ENCODE measurements around the gene NDUFS7. TPM values are rescaled to one million over a fixed set of nuclear protein-coding genes. Genes with fewer than 3 reads are reported as not detected.

The NDUFS7 gene
- total RNA-seq, 4 donors from 2014 or later: 77.7 to 106 (median 86.1) TPM

- peaks cover 0 to 53% of the 10 kb centered on the region in 2 donors for H3K36me3 ChIP-seq
- ATAC-seq: no peak
- peaks cover 0 to 41% (median 17%) of the 10 kb centered on the region in 3 donors for H3K4me1 ChIP-seq
- H3K9me3 ChIP-seq: no peaks in the 10 kb centered on the region
- TF ChIP-seq POLR2AphosphoS5 (IDR thresholded peaks at IDR 0.05) (no peak), CTCF (IDR thresholded peaks at IDR 0.05) (no peak), EP300 (IDR thresholded peaks at IDR 0.05) (no peak), POLR2A (IDR thresholded peaks at IDR 0.05) (no peak)
- peaks cover 6% of the 10 kb centered on the region for H3K27me3 ChIP-seq
- WGBS, 2 donors (ENCODE audit: low coverage in 1 of 2): no CpG with 5 or more reads among the region's 15 CpGs
- no peak overlapping the region for H3K4me3 ChIP-seq
- H3K27ac ChIP-seq: no peak overlapping the region
These were observed 56.7 kb downstream of the NDUFS7 start for GRCh38 chr19:1440418-1440801.

- ATAC-seq: no peak
- TF ChIP-seq POLR2A (IDR thresholded peaks at IDR 0.05) (no peak), EP300 (IDR thresholded peaks at IDR 0.05) (no peak), CTCF (IDR thresholded peaks at IDR 0.05) (no peak), POLR2AphosphoS5 (IDR thresholded peaks at IDR 0.05) (no peak)
These were observed 57.3 kb downstream of the NDUFS7 start for GRCh38 chr19:1441022-1441426.

GRCh38 chr19:1441677-1442438 lies 58.2 kb downstream of the NDUFS7 start:
- ATAC-seq: no peak
- Histone ChIP-seq H3K36me3 (peaks cover 0 to 40% of the 10 kb centered on the region in 2 donors), H3K27me3 (peaks cover 21% of the 10 kb centered on the region), H3K27ac (no peak overlapping the region), H3K9me3 (no peaks in the 10 kb centered on the region), H3K4me1 (peaks cover 0 to 55% (median 31%) of the 10 kb centered on the region in 3 donors), H3K4me3 (no peak overlapping the region)
- TF ChIP-seq POLR2AphosphoS5 (IDR thresholded peaks at IDR 0.05): no peak
- no peak for TF ChIP-seq CTCF (IDR thresholded peaks at IDR 0.05)
- no peak for TF ChIP-seq EP300 (IDR thresholded peaks at IDR 0.05)
- TF ChIP-seq POLR2A (IDR thresholded peaks at IDR 0.05): no peak
- 61 to 75% methylated on average over 7 to 8 of the region's 25 CpGs for WGBS, 2 donors (ENCODE audit: low coverage in 1 of 2)

More at GRCh38 chr19:1441022-1441426, 57.3 kb downstream of the NDUFS7 start:
- no CpG with 5 or more reads among the region's 9 CpGs for WGBS, 2 donors (ENCODE audit: low coverage in 1 of 2)
- H3K4me1 ChIP-seq: peaks cover 0 to 47% (median 23%) of the 10 kb centered on the region in 3 donors
- no peaks in the 10 kb centered on the region for H3K9me3 ChIP-seq
- no peak overlapping the region for H3K27ac ChIP-seq
- no peak overlapping the region for H3K4me3 ChIP-seq
- peaks cover 13% of the 10 kb centered on the region for H3K27me3 ChIP-seq
- peaks cover 0 to 47% of the 10 kb centered on the region in 2 donors for H3K36me3 ChIP-seq

Other genes with a start within 250 kb of the NDUFS7 start
- 10 to 100 TPM; 14.9 to 67.2 (median 20.9) TPM for gene SBNO2, start 209.6 kb upstream of the NDUFS7 start, total RNA-seq
- gene STK11, start 178.1 kb upstream of the NDUFS7 start, total RNA-seq: 10 to 100 TPM; 56.8 to 80.7 (median 60.9) TPM
- gene CBARP, start 145.9 kb upstream of the NDUFS7 start, total RNA-seq: under 1 TPM in 3 of 4 donors, not detected in 1; 0.13 to 0.73 (median 0.49) TPM
- gene ATP5F1D, start 142.2 kb upstream of the NDUFS7 start, total RNA-seq: 100 to 1,000 TPM in 1 of 4 donors, 10 to 100 TPM in 3; 62.3 to 116 (median 84.1) TPM
- gene MIDN, start 135.3 kb upstream of the NDUFS7 start, total RNA-seq: 10 to 100 TPM; 20.0 to 40.1 (median 24.2) TPM
- 100 to 1,000 TPM; 350 to 708 (median 559) TPM for gene CIRBP, start 114.6 kb upstream of the NDUFS7 start, total RNA-seq
- gene FAM174C, start 108.4 kb upstream of the NDUFS7 start, total RNA-seq: 10 to 100 TPM; 14.2 to 42.2 (median 21.8) TPM
- not detected for gene EFNA2, start 98.0 kb upstream of the NDUFS7 start, total RNA-seq
- 10 to 100 TPM; 10.4 to 14.7 (median 10.9) TPM for gene GAMT, start 17.6 kb downstream of the NDUFS7 start, total RNA-seq
- 10 to 100 TPM; 45.3 to 75.4 (median 64.0) TPM for gene DAZAP1, start 23.7 kb downstream of the NDUFS7 start, total RNA-seq
- gene RPS15, start 54.5 kb downstream of the NDUFS7 start, total RNA-seq: 1,000 to 10,000 TPM; 1,291 to 3,466 (median 2,344) TPM
- gene APC2, start 66.2 kb downstream of the NDUFS7 start, total RNA-seq: 1 to 10 TPM in 1 of 4 donors, under 1 TPM in 3; 0.02 to 1.2 (median 0.35) TPM
- gene C19orf25, start 95.3 kb downstream of the NDUFS7 start, total RNA-seq: 10 to 100 TPM; 20.6 to 40.0 (median 28.2) TPM
- gene PCSK4, start 106.4 kb downstream of the NDUFS7 start, total RNA-seq: 1 to 10 TPM in 3 of 4 donors, under 1 TPM in 1; 0.94 to 2.2 (median 2.0) TPM
- gene REEP6, start 107.3 kb downstream of the NDUFS7 start, total RNA-seq: under 1 TPM in 3 of 4 donors, not detected in 1; 0.32 to 0.96 (median 0.40) TPM
- 1 to 10 TPM; 1.3 to 9.7 (median 3.6) TPM for gene ADAMTSL5, start 129.1 kb downstream of the NDUFS7 start, total RNA-seq
- under 1 TPM in 1 of 4 donors, not detected in 3; 0.15 TPM for gene PLK5, start 140.2 kb downstream of the NDUFS7 start, total RNA-seq
- 10 to 100 TPM; 18.8 to 47.8 (median 28.7) TPM for gene MEX3D, start 184.4 kb downstream of the NDUFS7 start, total RNA-seq
- 100 to 1,000 TPM in 1 of 4 donors, 10 to 100 TPM in 3; 80.3 to 159 (median 95.7) TPM for gene MBD3, start 209.0 kb downstream of the NDUFS7 start, total RNA-seq
- gene UQCR11, start 221.6 kb downstream of the NDUFS7 start, total RNA-seq: 100 to 1,000 TPM in 1 of 4 donors, 10 to 100 TPM in 3; 78.2 to 102 (median 92.4) TPM